Measurements from ENCODE around the gene LRRC23.
A peak's percentile ranks its signal among the peaks of the same experiment; 100 is the strongest.

Gene LRRC23

GRCh38 chr12:6959058-6959804 is 54.6 kb downstream of the LRRC23 start:
- DNase-seq = no peak

DNA sequence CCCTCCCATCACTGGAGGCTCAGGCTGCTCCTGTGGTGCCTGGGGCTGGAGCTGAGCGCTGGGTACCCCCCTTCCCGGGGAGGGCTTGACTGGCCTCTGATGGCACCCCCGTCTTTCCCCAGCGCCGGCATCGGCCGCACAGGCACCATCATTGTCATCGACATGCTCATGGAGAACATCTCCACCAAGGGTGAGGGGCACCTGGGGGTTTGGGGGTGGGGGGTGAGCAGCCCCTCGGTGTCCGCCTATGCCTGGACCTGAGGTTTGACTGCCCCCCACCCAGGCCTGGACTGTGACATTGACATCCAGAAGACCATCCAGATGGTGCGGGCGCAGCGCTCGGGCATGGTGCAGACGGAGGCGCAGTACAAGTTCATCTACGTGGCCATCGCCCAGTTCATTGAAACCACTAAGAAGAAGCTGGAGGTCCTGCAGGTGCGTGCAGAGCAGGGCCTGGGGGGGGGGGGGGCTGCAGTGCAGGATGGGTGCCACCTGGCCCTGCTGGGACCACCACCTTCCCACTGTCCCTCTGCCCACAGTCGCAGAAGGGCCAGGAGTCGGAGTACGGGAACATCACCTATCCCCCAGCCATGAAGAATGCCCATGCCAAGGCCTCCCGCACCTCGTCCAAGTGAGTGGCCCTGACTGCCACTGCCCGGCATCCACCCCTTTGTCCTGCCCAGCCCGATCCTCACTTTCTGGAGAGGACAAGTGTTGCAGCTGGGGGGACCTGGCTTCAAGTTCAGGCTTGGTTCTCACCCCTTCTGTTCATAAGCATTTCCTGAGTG is 55.4 kb downstream of the LRRC23 start:
- DNase-seq = no peak

GRCh38 chr12:6960593-6961277 is 56.1 kb downstream of the LRRC23 start:
- DNase-seq = no peak

GRCh38 chr12:6961278-6961694 is 56.7 kb downstream of the LRRC23 start:
- peak; percentile 34 for DNase-seq

DNA sequence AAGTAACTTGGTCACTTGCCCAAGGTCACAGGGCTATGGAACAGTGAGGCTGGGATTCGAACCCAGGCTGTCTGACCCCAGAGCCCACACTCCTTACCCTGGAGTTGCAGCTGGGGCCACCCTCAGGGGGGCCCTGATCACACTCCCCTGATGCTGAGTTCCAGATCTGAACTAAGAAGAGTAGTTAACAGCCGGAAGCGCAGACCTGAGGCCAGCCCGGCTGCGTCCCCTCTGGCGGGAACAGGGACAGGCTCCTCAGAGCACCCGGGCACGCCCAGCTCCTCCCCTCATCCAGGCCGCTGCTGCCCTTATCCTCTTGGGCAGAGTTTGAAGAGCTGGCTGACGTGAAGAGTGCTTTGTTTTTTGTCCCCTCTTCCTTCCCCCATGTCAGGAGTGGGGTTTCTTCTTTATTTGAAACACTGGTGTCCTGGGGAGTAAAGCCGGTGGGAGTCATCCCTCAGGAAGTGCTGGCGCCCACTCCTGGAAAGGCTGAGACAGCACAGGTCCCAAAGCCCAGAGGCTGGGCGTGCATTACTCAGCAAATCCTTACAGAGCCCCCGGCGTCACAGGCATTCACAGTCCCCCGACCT is 57.2 kb downstream of the LRRC23 start:
- DNase-seq = peak; percentile 88

GRCh38 chr12:6962285-6963015 is 57.8 kb downstream of the LRRC23 start:
- peak; percentile 88 for DNase-seq

DNA sequence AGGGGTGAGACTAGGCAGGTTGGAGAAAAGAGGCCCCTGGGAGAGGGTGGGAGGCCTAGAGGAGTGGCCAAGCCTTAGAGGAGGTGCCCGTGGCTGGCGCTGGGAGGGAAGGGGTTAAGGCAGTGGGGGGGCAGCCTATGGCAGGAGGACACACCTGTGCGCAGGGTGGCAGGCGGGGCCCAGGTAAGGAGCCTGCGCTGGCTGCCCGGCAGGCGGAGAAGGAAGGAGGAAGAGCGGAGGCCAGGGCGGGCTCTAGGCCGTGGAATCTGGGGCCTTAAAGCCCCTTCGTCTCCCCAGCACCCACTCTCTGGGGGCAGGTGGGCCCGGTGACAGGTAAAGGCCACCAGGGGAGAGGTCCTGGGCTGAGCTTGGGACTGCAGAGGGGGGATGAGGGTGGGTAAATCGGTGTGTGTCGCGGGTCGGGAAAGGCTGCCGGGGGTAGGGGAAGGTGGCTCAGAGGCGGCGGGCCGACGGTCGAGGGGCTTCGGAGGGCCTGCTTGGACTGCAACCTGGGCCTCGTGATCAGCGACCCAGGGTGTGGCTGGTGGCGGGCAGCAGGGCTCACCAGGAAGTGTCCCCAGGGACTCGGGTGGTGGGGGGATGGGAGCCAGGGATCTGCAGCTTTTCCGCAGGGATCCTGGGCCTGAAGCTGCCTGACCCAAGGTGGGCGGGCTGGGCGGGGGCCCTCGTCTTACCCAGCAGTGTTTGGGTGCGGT is 58.6 kb downstream of the LRRC23 start:
- DNase-seq = peak; percentile 92

Measured in DMS79 treated with DMSO at 0.1 percent for 48 hours (cell line).